ENCODE results near the gene FGF14.

Gene FGF14

GRCh38 chr13:101726681-101727080, 675.2 kb downstream of the FGF14 start:
- Histone ChIP-seq H3K27ac (ENCODE audit: low read depth, low read length) (no peak overlapping the region), H2AFZ (ENCODE audit: low read depth, low read length, severe bottlenecking) (no peak overlapping the region), H3K9me2 (replicated peaks; ENCODE audit: insufficient read depth, low read length) (no peaks in the 10 kb centered on the region), H3K4me3 (ENCODE audit: insufficient read depth, low read length, poor library complexity, severe bottlenecking) (no peak overlapping the region), H3K9ac (ENCODE audit: low read length) (no peak overlapping the region), H3F3A (ENCODE audit: insufficient read depth) (no peaks in the 10 kb centered on the region), H4K20me1 (ENCODE audit: low read depth, low read length) (no peaks in the 10 kb centered on the region), H3K36me3 (ENCODE audit: low read length) (no peaks in the 10 kb centered on the region), H3K9me3 (ENCODE audit: insufficient read depth, low read length) (no peaks in the 10 kb centered on the region), H3K79me2 (ENCODE audit: insufficient read depth, low read length) (no peaks in the 10 kb centered on the region), H3K4me2 (ENCODE audit: low read depth, low read length, poor library complexity, severe bottlenecking) (no peak overlapping the region), H3K27me3 (ENCODE audit: low read length) (no peaks in the 10 kb centered on the region)
- TF ChIP-seq EZH2phosphoT487 (conservative IDR thresholded peaks at IDR 0.05; ENCODE audit: low read length): no peak
- TF ChIP-seq, protein P1, sequence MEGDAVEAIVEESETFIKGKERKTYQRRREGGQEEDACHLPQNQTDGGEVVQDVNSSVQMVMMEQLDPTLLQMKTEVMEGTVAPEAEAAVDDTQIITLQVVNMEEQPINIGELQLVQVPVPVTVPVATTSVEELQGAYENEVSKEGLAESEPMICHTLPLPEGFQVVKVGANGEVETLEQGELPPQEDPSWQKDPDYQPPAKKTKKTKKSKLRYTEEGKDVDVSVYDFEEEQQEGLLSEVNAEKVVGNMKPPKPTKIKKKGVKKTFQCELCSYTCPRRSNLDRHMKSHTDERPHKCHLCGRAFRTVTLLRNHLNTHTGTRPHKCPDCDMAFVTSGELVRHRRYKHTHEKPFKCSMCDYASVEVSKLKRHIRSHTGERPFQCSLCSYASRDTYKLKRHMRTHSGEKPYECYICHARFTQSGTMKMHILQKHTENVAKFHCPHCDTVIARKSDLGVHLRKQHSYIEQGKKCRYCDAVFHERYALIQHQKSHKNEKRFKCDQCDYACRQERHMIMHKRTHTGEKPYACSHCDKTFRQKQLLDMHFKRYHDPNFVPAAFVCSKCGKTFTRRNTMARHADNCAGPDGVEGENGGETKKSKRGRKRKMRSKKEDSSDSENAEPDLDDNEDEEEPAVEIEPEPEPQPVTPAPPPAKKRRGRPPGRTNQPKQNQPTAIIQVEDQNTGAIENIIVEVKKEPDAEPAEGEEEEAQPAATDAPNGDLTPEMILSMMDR (IDR thresholded peaks at IDR 0.05; ENCODE audit: insufficient read depth, low read length, poor library complexity, severe bottlenecking): no peak

DNA sequence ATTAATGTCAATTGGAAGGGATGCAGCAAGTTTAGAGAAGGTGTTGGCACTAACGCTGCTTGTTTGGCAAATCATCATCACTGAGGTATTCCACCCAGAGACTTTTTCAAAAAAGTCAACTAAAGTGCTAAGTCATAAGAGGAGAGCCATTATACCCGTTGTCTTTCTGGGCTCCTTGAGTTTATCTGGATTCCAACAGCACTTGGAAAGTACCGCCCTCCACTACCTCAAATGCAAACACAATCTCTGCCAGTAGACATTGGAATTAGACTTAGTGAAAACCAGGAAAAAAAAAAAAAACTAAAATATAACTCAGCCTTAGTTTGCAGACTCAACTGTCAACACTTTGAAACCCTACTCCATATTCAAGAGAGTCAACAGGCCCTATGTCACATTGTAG, 683.4 kb downstream of the FGF14 start:
- H3F3A ChIP-seq (ENCODE audit: insufficient read depth): no peaks in the 10 kb centered on the region

GRCh38 chr13:101717353-101717752, 684.5 kb downstream of the FGF14 start:
- Histone ChIP-seq H4K20me1 (ENCODE audit: low read depth, low read length) (no peaks in the 10 kb centered on the region), H3F3A (ENCODE audit: insufficient read depth) (no peaks in the 10 kb centered on the region), H2AFZ (ENCODE audit: low read depth, low read length, severe bottlenecking) (no peak overlapping the region), H3K79me2 (ENCODE audit: insufficient read depth, low read length) (no peaks in the 10 kb centered on the region), H3K9me2 (replicated peaks; ENCODE audit: insufficient read depth, low read length) (no peaks in the 10 kb centered on the region), H3K9me3 (ENCODE audit: insufficient read depth, low read length) (no peaks in the 10 kb centered on the region), H3K4me3 (ENCODE audit: insufficient read depth, low read length, poor library complexity, severe bottlenecking) (no peak overlapping the region), H3K4me2 (ENCODE audit: low read depth, low read length, poor library complexity, severe bottlenecking) (no peak overlapping the region), H3K27me3 (ENCODE audit: low read length) (no peaks in the 10 kb centered on the region), H3K36me3 (ENCODE audit: low read length) (no peaks in the 10 kb centered on the region), H3K9ac (ENCODE audit: low read length) (no peak overlapping the region), H3K27ac (ENCODE audit: low read depth, low read length) (no peak overlapping the region)
- no peak for TF ChIP-seq EZH2phosphoT487 (conservative IDR thresholded peaks at IDR 0.05; ENCODE audit: low read length)
- TF ChIP-seq, protein P1 (IDR thresholded peaks at IDR 0.05; ENCODE audit: insufficient read depth, low read length, poor library complexity, severe bottlenecking): no peak

More for the DNA sequence above, 683.4 kb downstream of the FGF14 start:
- Histone ChIP-seq H3K9me2 (replicated peaks; ENCODE audit: insufficient read depth, low read length) (no peaks in the 10 kb centered on the region), H3K4me3 (ENCODE audit: insufficient read depth, low read length, poor library complexity, severe bottlenecking) (no peak overlapping the region), H3K36me3 (ENCODE audit: low read length) (no peaks in the 10 kb centered on the region), H3K27me3 (ENCODE audit: low read length) (no peaks in the 10 kb centered on the region), H3K79me2 (ENCODE audit: insufficient read depth, low read length) (no peaks in the 10 kb centered on the region), H3K27ac (ENCODE audit: low read depth, low read length) (no peak overlapping the region), H4K20me1 (ENCODE audit: low read depth, low read length) (no peaks in the 10 kb centered on the region), H3K9ac (ENCODE audit: low read length) (no peak overlapping the region), H2AFZ (ENCODE audit: low read depth, low read length, severe bottlenecking) (no peak overlapping the region), H3K9me3 (ENCODE audit: insufficient read depth, low read length) (no peaks in the 10 kb centered on the region), H3K4me2 (ENCODE audit: low read depth, low read length, poor library complexity, severe bottlenecking) (no peak overlapping the region)
- TF ChIP-seq, protein P1 (IDR thresholded peaks at IDR 0.05; ENCODE audit: insufficient read depth, low read length, poor library complexity, severe bottlenecking): no peak
- no peak for TF ChIP-seq EZH2phosphoT487 (conservative IDR thresholded peaks at IDR 0.05; ENCODE audit: low read length)
